ENCODE measurements around the gene HS3ST3B1.

DNA sequence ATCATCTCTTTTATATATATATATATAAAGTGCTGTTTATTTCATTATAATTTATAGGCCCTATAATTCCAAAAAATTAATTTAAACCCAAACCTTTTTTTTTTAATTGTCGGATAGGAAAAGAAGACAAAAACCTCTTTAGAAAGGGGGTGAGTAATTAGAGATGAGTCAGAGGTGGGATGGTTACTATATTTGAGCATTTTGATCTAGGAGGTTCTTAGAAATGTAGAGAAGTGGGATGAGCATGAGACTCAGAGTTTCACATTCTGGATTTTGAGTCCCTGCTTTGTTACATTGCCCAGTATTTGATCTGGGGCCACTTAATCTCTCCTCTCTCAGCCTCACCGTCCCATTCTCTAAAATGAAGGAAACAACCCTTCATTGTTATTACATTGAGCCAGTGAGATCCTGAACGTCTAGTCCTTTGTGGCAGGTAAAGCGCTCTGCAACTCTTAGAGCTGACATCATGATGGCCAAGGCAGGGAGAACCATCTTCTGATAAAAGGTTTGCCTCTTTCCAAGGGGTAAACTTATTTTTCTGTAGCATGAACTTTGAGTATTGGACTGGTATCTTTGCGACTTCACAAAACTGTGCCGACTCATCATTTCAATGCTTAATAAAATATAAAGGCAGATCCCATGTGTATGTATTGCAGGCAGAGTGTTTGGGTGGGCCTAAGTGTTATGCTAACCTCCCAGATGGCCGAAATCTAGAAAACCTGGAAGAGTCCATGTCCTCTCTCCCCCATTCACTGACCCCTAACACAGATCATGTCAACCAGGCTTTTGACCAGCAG is 21.3 kb downstream of the HS3ST3B1 start:
- TF ChIP-seq, protein P1, sequence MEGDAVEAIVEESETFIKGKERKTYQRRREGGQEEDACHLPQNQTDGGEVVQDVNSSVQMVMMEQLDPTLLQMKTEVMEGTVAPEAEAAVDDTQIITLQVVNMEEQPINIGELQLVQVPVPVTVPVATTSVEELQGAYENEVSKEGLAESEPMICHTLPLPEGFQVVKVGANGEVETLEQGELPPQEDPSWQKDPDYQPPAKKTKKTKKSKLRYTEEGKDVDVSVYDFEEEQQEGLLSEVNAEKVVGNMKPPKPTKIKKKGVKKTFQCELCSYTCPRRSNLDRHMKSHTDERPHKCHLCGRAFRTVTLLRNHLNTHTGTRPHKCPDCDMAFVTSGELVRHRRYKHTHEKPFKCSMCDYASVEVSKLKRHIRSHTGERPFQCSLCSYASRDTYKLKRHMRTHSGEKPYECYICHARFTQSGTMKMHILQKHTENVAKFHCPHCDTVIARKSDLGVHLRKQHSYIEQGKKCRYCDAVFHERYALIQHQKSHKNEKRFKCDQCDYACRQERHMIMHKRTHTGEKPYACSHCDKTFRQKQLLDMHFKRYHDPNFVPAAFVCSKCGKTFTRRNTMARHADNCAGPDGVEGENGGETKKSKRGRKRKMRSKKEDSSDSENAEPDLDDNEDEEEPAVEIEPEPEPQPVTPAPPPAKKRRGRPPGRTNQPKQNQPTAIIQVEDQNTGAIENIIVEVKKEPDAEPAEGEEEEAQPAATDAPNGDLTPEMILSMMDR (IDR thresholded peaks at IDR 0.05) = no peak
- TF ChIP-seq GABPB1 (CRISPR knock-in tag; IDR thresholded peaks at IDR 0.05) (no peak), NR2C2 (CRISPR knock-in tag; IDR thresholded peaks at IDR 0.05) (no peak)
- TF ChIP-seq, protein P2, sequence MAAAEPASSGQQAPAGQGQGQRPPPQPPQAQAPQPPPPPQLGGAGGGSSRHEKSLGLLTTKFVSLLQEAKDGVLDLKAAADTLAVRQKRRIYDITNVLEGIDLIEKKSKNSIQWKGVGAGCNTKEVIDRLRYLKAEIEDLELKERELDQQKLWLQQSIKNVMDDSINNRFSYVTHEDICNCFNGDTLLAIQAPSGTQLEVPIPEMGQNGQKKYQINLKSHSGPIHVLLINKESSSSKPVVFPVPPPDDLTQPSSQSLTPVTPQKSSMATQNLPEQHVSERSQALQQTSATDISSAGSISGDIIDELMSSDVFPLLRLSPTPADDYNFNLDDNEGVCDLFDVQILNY (CRISPR knock-in tag; IDR thresholded peaks at IDR 0.05) = no peak

Data from WTC11 (cell line).